Measurements from ENCODE around the gene RYR3.

The RYR3 gene

DNA sequence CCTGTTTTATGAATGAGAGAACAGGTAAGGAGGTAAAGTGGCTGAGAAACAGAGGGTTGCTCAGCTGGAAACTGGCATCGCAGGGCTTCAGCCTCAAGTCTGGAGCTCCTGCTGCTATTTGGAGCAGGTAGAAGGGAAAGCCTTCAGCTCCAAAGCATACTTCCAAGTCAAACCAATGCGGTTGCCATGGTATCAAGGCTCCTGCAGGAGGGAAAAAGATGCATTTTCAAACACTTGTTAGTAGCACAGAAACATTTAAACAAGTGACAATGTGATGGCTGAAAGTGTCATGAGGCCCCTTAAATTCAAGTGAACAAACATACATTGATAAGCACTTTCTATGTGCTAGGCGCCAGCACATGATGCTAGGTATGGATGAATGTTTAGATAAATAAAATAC, 60.4 kb downstream of the RYR3 start:
- Histone ChIP-seq H3K9me3 (ENCODE audit: insufficient read depth, low read depth, low read length) (no peaks in the 10 kb centered on the region), H3K79me2 (ENCODE audit: insufficient read depth, low read length) (no peaks in the 10 kb centered on the region), H3K36me3 (ENCODE audit: insufficient read depth, low read length) (no peaks in the 10 kb centered on the region), H3K9ac (ENCODE audit: low read depth, low read length, poor library complexity, severe bottlenecking) (no peak overlapping the region), H4K20me1 (ENCODE audit: insufficient read depth, low read length, poor library complexity, severe bottlenecking) (no peaks in the 10 kb centered on the region), H3K27me3 (ENCODE audit: insufficient read depth, low read length, poor library complexity, severe bottlenecking) (no peaks in the 10 kb centered on the region), H3F3A (ENCODE audit: low read depth) (no peaks in the 10 kb centered on the region), H3K4me3 (ENCODE audit: low read length, poor library complexity, severe bottlenecking) (no peak overlapping the region), H3K4me2 (ENCODE audit: low read depth, low read length, poor library complexity, severe bottlenecking) (no peak overlapping the region), H2AFZ (ENCODE audit: low read length) (no peak overlapping the region), H3K9me2 (replicated peaks; ENCODE audit: low read depth, low read length) (no peaks in the 10 kb centered on the region), H3K4me1 (ENCODE audit: insufficient read depth, low read length, poor library complexity, severe bottlenecking) (no peaks in the 10 kb centered on the region)
- TF ChIP-seq EZH2phosphoT487 (IDR thresholded peaks at IDR 0.05; ENCODE audit: borderline replicate concordance) = no peak
- TF ChIP-seq, protein P1, sequence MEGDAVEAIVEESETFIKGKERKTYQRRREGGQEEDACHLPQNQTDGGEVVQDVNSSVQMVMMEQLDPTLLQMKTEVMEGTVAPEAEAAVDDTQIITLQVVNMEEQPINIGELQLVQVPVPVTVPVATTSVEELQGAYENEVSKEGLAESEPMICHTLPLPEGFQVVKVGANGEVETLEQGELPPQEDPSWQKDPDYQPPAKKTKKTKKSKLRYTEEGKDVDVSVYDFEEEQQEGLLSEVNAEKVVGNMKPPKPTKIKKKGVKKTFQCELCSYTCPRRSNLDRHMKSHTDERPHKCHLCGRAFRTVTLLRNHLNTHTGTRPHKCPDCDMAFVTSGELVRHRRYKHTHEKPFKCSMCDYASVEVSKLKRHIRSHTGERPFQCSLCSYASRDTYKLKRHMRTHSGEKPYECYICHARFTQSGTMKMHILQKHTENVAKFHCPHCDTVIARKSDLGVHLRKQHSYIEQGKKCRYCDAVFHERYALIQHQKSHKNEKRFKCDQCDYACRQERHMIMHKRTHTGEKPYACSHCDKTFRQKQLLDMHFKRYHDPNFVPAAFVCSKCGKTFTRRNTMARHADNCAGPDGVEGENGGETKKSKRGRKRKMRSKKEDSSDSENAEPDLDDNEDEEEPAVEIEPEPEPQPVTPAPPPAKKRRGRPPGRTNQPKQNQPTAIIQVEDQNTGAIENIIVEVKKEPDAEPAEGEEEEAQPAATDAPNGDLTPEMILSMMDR (conservative IDR thresholded peaks at IDR 0.05; ENCODE audit: low read length) = no peak

DNA sequence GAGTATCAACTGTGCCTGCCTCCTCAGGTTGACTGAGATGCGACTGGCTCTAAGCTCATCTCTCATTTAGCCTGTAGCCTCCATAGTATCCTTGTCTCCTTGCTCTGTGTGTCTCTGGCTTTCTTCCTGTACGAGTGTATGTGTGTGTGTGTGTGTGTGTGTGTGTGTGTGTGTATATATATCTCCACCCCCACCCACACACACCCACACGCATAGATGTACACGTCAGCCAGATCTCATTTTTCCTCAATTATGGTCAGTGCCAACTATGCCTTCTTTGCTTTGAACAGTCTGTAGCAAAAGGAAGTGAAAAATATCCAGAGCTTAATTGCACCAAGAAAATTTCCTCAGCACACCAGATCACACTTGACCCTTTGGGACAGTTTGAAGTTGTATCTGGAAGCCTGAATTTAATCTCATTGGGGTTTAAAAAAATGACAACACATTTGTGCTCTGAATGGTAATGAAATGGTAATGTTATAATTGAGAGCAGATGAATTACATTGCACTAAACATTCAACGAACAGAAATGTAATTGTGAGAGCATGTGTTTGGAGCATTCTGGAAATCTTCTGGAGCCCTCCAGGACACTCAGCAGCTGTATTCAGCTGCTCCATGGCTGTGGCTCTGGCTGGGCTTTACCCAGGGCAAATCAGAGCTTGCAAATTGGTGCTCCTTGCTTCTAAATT, 63.6 kb downstream of the RYR3 start:
- no peaks in the 10 kb centered on the region for H3K9me2 ChIP-seq (replicated peaks; ENCODE audit: low read depth, low read length)
- H4K20me1 ChIP-seq (ENCODE audit: insufficient read depth, low read length, poor library complexity, severe bottlenecking) = no peaks in the 10 kb centered on the region
- no peaks in the 10 kb centered on the region for H3K79me2 ChIP-seq (ENCODE audit: insufficient read depth, low read length)
- H3K4me1 ChIP-seq (ENCODE audit: insufficient read depth, low read length, poor library complexity, severe bottlenecking) = no peaks in the 10 kb centered on the region
- no peaks in the 10 kb centered on the region for H3K9me3 ChIP-seq (ENCODE audit: insufficient read depth, low read depth, low read length)
- H2AFZ ChIP-seq (ENCODE audit: low read length) = no peak overlapping the region
- no peaks in the 10 kb centered on the region for H3F3A ChIP-seq (ENCODE audit: low read depth)
- no peaks in the 10 kb centered on the region for H3K36me3 ChIP-seq (ENCODE audit: insufficient read depth, low read length)
- H3K9ac ChIP-seq (ENCODE audit: low read depth, low read length, poor library complexity, severe bottlenecking) = no peak overlapping the region
- TF ChIP-seq, protein P1 (conservative IDR thresholded peaks at IDR 0.05; ENCODE audit: low read length) = no peak
- no peak for TF ChIP-seq EZH2phosphoT487 (IDR thresholded peaks at IDR 0.05; ENCODE audit: borderline replicate concordance)
- H3K4me3 ChIP-seq (ENCODE audit: low read length, poor library complexity, severe bottlenecking) = no peak overlapping the region
- H3K4me2 ChIP-seq (ENCODE audit: low read depth, low read length, poor library complexity, severe bottlenecking) = no peak overlapping the region
- no peaks in the 10 kb centered on the region for H3K27me3 ChIP-seq (ENCODE audit: insufficient read depth, low read length, poor library complexity, severe bottlenecking)

DNA sequence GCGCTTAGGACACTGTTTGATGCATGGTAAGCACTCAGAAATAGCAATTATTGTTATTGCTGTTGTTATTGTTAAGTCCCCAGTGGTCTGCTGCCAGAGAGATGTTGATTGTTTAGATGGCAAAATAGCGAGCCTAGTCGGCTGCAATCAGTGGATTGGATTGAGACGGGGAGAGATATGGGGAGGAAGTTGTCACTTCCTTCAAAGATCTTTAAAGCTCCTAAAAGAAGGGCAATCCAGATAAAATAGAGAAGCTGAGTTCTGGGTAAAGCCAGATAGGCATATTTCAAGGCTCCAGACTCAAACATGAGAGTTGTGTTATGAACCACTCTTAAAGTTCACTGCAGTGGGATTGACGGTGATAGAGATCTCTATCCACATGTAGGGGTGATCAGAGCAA, 64.5 kb downstream of the RYR3 start:
- H3K27me3 ChIP-seq (ENCODE audit: insufficient read depth, low read length, poor library complexity, severe bottlenecking) = no peaks in the 10 kb centered on the region
- no peak overlapping the region for H3K4me2 ChIP-seq (ENCODE audit: low read depth, low read length, poor library complexity, severe bottlenecking)
- H3K9me3 ChIP-seq (ENCODE audit: insufficient read depth, low read depth, low read length) = no peaks in the 10 kb centered on the region
- no peaks in the 10 kb centered on the region for H4K20me1 ChIP-seq (ENCODE audit: insufficient read depth, low read length, poor library complexity, severe bottlenecking)
- no peak for TF ChIP-seq EZH2phosphoT487 (IDR thresholded peaks at IDR 0.05; ENCODE audit: borderline replicate concordance)
- TF ChIP-seq, protein P1 (conservative IDR thresholded peaks at IDR 0.05; ENCODE audit: low read length) = no peak
- H3F3A ChIP-seq (ENCODE audit: low read depth) = no peaks in the 10 kb centered on the region
- H3K4me3 ChIP-seq (ENCODE audit: low read length, poor library complexity, severe bottlenecking) = no peak overlapping the region
- no peaks in the 10 kb centered on the region for H3K36me3 ChIP-seq (ENCODE audit: insufficient read depth, low read length)
- no peak overlapping the region for H2AFZ ChIP-seq (ENCODE audit: low read length)
- no peak overlapping the region for H3K9ac ChIP-seq (ENCODE audit: low read depth, low read length, poor library complexity, severe bottlenecking)
- H3K9me2 ChIP-seq (replicated peaks; ENCODE audit: low read depth, low read length) = no peaks in the 10 kb centered on the region
- no peaks in the 10 kb centered on the region for H3K4me1 ChIP-seq (ENCODE audit: insufficient read depth, low read length, poor library complexity, severe bottlenecking)
- H3K79me2 ChIP-seq (ENCODE audit: insufficient read depth, low read length) = no peaks in the 10 kb centered on the region
